Measurements from ENCODE around the gene LIN52. TPM values are rescaled to one million over a fixed set of nuclear protein-coding genes. Genes with fewer than 3 reads are reported as not detected.

The LIN52 gene
- total RNA-seq, 1 experiment from 2014 or later: 11.0 TPM

- no peak overlapping the region for H2BK15ac ChIP-seq (ENCODE audit: low read depth, low read length)
- no peak overlapping the region for H3K4me3 Mint-ChIP-seq
- H2AK5ac ChIP-seq (ENCODE audit: insufficient read length, low read length): no peak overlapping the region
- no peak overlapping the region for H3K14ac ChIP-seq (ENCODE audit: insufficient read depth, low read length)
- H3T11ph ChIP-seq (ENCODE audit: low read length): no peak overlapping the region
- no peaks in the 10 kb centered on the region for H4K20me1 ChIP-seq (ENCODE audit: control insufficient read depth, insufficient read depth, insufficient read length)
- no peak overlapping the region for H3K23ac ChIP-seq (ENCODE audit: insufficient read length, low read depth, low read length)
- H4K8ac ChIP-seq (replicated peaks; ENCODE audit: insufficient read length, low read depth, low read length): no peak overlapping the region
- no peak overlapping the region for H3K18ac ChIP-seq (ENCODE audit: insufficient read length, low read depth, low read length)
- no peaks in the 10 kb centered on the region for H3K27me3 ChIP-seq (ENCODE audit: insufficient read depth, low read length)
- no peak overlapping the region for H2AFZ ChIP-seq (ENCODE audit: low read length)
- no peaks in the 10 kb centered on the region; a peak in 1 of 4 replicates for H3K4me1 Mint-ChIP-seq
- no peaks in the 10 kb centered on the region for H3K79me1 ChIP-seq (ENCODE audit: insufficient read depth, low read depth, low read length, poor library complexity, severe bottlenecking)
- H3K27ac ChIP-seq (ENCODE audit: insufficient read length, low read depth, low read length): no peak overlapping the region
- no peak for TF ChIP-seq CTCF (conservative IDR thresholded peaks at IDR 0.05)
- no peaks in the 10 kb centered on the region for H3K23me2 ChIP-seq (ENCODE audit: insufficient read length, low read depth, low read length, poor library complexity, severe bottlenecking)
- H3K27me3 Mint-ChIP-seq (ENCODE audit: low read depth): no peaks in the 10 kb centered on the region
- H3K79me2 ChIP-seq (ENCODE audit: insufficient read depth, low read length): no peaks in the 10 kb centered on the region
- no peak overlapping the region for H2BK120ac ChIP-seq (ENCODE audit: low read depth, low read length, poor library complexity, severe bottlenecking)
- H2BK5ac ChIP-seq (ENCODE audit: insufficient read length, low read length): no peak overlapping the region
- no peak overlapping the region for H3K27ac Mint-ChIP-seq
- H3K9ac ChIP-seq (ENCODE audit: extremely low read depth, insufficient read length, low read length): no peak overlapping the region
- no peak overlapping the region for H2BK12ac ChIP-seq (ENCODE audit: insufficient read length, low read depth, low read length)
- H4K91ac ChIP-seq (ENCODE audit: insufficient read length, low read depth, low read length): no peak overlapping the region
- H3K4me2 ChIP-seq (ENCODE audit: insufficient read depth, insufficient read length, low read length): no peak overlapping the region
- H4K5ac ChIP-seq (ENCODE audit: insufficient read length, low read depth, low read length): no peak overlapping the region
- peaks cover 2 to 8% (median 6%) of the 10 kb centered on the region in 3 experiments; a peak in 5 of 7 replicates for H3K36me3 Mint-ChIP-seq (ENCODE audit: insufficient read depth in 1 of 3, low read depth in 3 of 3)
- DNase-seq: no peak
- H3K4ac ChIP-seq (ENCODE audit: low read depth, low read length): no peak overlapping the region
- no CpG with 5 or more reads among the region's 8 CpGs for WGBS (ENCODE audit: extremely low coverage, insufficient read length, low lambda C conversion rate)
- H3K9me3 ChIP-seq (ENCODE audit: control insufficient read depth, low read depth, low read length): no peaks in the 10 kb centered on the region
- no peaks in the 10 kb centered on the region for H3K4me1 ChIP-seq (ENCODE audit: insufficient read depth, low read length)
- H3K9me3 Mint-ChIP-seq: no peaks in the 10 kb centered on the region
- H2BK20ac ChIP-seq (ENCODE audit: low read depth, low read length, poor library complexity, severe bottlenecking): no peak overlapping the region
- H3K56ac ChIP-seq (ENCODE audit: insufficient read length, low read depth, low read length): no peak overlapping the region
Observed at GRCh38 chr14:74194506-74195274, 109.9 kb downstream of the LIN52 start.

All from H9 (cell line).